ENCODE measurements around the gene SULT2A1.

The SULT2A1 gene

GRCh38 chr19:47891622-47891922 lies 5.5 kb upstream of the SULT2A1 start:
- WGBS, result 26% methylated on average over 1 of the region's 2 CpGs

DNA sequence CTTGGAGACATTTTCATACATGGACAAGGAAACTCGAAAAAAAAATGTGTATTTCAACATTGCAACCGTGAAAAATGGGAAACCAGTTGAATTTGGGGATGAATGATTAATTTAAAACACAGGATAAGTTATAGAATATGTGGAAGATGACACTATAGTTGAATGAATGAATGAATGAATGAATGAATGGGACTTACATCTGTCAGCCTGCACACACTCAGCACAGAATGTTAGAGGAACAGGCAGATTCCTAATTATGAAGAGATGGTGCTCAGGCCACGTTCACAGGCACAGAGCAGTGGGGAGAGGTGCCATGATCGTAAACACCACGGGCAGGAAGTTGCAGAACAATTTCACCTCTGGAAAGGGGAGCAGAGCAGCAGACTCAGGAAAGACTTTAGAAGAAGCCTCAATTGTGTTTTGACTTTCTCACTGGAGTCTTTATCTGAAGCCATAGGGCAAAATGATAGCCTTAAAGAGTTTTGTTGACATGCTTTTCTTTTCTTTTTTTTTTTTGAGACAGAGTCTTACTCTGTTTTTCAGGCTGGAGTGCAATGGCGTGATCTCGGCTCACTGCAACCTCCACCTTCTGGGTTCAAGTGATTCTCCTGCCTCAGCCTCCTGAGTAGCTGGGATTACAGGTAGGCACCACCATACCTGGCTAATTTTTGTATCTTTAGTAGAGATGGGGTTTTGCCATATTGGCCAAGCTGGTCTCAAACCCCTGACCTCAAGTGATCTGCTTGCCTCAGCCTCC lies 4.9 kb upstream of the SULT2A1 start:
- Histone ChIP-seq H3K23ac (ENCODE audit: low read length in 2 of 2) (no peak overlapping the region), H3K27me3 (ENCODE audit: control insufficient read depth in 1 of 2, insufficient read depth in 1 of 2, low read length in 2 of 2) (peaks cover 2 to 7% of the 10 kb centered on the region in 2 experiments), H3K4ac (ENCODE audit: low read depth in 1 of 2, low read length in 2 of 2) (peak overlapping the region in 1 of 2 experiments; percentile 28), H3K4me3 (ENCODE audit: insufficient read depth in 1 of 2, low read depth in 1 of 2, low read length in 2 of 2) (no peak overlapping the region), H3K79me1 (replicated peaks; ENCODE audit: low read length, poor library complexity, severe bottlenecking) (no peaks in the 10 kb centered on the region), H2AFZ (ENCODE audit: low read depth, low read length) (no peak overlapping the region), H2BK5ac (ENCODE audit: low read depth, low read length, poor library complexity, severe bottlenecking) (no peak overlapping the region), H3K27ac (ENCODE audit: low read length, poor library complexity, severe bottlenecking) (no peak overlapping the region), H3K4me2 (ENCODE audit: low read length, poor library complexity, severe bottlenecking) (no peak overlapping the region), H3K18ac (ENCODE audit: low read depth in 1 of 2, low read length in 2 of 2) (no peak overlapping the region), H3K36me3 (ENCODE audit: control insufficient read depth in 1 of 2, insufficient read depth in 2 of 2, low read depth in 1 of 2, low read length in 2 of 2) (no peaks in the 10 kb centered on the region), H2BK15ac (ENCODE audit: low read depth, poor library complexity, severe bottlenecking) (no peak overlapping the region), H3K14ac (ENCODE audit: low read length in 2 of 2) (no peak overlapping the region), H4K8ac (ENCODE audit: low read length) (no peak overlapping the region), H3K4me1 (ENCODE audit: control insufficient read depth, insufficient read depth, low read depth, low read length) (no peaks in the 10 kb centered on the region), H2AK5ac (ENCODE audit: low read length, severe bottlenecking) (no peak overlapping the region), H3K9me3 (ENCODE audit: control insufficient read depth, low read length) (peaks cover 9% of the 10 kb centered on the region), H3K9ac (ENCODE audit: low read length) (no peak overlapping the region), H4K91ac (ENCODE audit: low read length) (no peak overlapping the region), H2BK12ac (ENCODE audit: low read length in 2 of 2) (no peak overlapping the region), H2BK120ac (ENCODE audit: low read depth, low read length) (no peak overlapping the region)
- DNase-seq, result no peak
- WGBS, result 59% methylated on average over 7 of the region's 7 CpGs

More at GRCh38 chr19:47891622-47891922, 5.5 kb upstream of the SULT2A1 start:
- Histone ChIP-seq H2BK12ac (ENCODE audit: low read length in 2 of 2) (no peak overlapping the region), H3K23ac (ENCODE audit: low read length in 2 of 2) (no peak overlapping the region), H3K9me3 (ENCODE audit: control insufficient read depth, low read length) (peaks cover 13% of the 10 kb centered on the region), H3K4me3 (ENCODE audit: insufficient read depth in 1 of 2, low read depth in 1 of 2, low read length in 2 of 2) (no peak overlapping the region), H2BK5ac (ENCODE audit: low read depth, low read length, poor library complexity, severe bottlenecking) (no peak overlapping the region), H3K4me1 (ENCODE audit: control insufficient read depth, insufficient read depth, low read depth, low read length) (no peaks in the 10 kb centered on the region), H3K14ac (ENCODE audit: low read length in 2 of 2) (no peak overlapping the region), H3K27ac (ENCODE audit: low read length, poor library complexity, severe bottlenecking) (no peak overlapping the region), H2BK15ac (ENCODE audit: low read depth, poor library complexity, severe bottlenecking) (no peak overlapping the region), H2AFZ (ENCODE audit: low read depth, low read length) (no peak overlapping the region), H3K36me3 (ENCODE audit: control insufficient read depth in 1 of 2, insufficient read depth in 2 of 2, low read depth in 1 of 2, low read length in 2 of 2) (no peaks in the 10 kb centered on the region), H2AK5ac (ENCODE audit: low read length, severe bottlenecking) (no peak overlapping the region), H3K9ac (ENCODE audit: low read length) (no peak overlapping the region), H3K4me2 (ENCODE audit: low read length, poor library complexity, severe bottlenecking) (no peak overlapping the region), H3K27me3 (ENCODE audit: control insufficient read depth in 1 of 2, insufficient read depth in 1 of 2, low read length in 2 of 2) (peaks cover 0 to 1% of the 10 kb centered on the region in 2 experiments), H3K79me1 (replicated peaks; ENCODE audit: low read length, poor library complexity, severe bottlenecking) (no peaks in the 10 kb centered on the region), H3K18ac (ENCODE audit: low read depth in 1 of 2, low read length in 2 of 2) (no peak overlapping the region), H4K8ac (ENCODE audit: low read length) (peak overlapping the region; percentile 30), H3K4ac (ENCODE audit: low read depth in 1 of 2, low read length in 2 of 2) (no peak overlapping the region), H4K91ac (ENCODE audit: low read length) (no peak overlapping the region), H2BK120ac (ENCODE audit: low read depth, low read length) (no peak overlapping the region)
- DNase-seq, result no peak

- no peaks in the 10 kb centered on the region for H3K36me3 ChIP-seq (ENCODE audit: control insufficient read depth in 1 of 2, insufficient read depth in 2 of 2, low read depth in 1 of 2, low read length in 2 of 2)
- no peak overlapping the region for H3K4ac ChIP-seq (ENCODE audit: low read depth in 1 of 2, low read length in 2 of 2)
- H3K79me1 ChIP-seq (replicated peaks; ENCODE audit: low read length, poor library complexity, severe bottlenecking), result no peaks in the 10 kb centered on the region
- no peak overlapping the region for H4K91ac ChIP-seq (ENCODE audit: low read length)
- no peak overlapping the region for H2AK5ac ChIP-seq (ENCODE audit: low read length, severe bottlenecking)
- no peak overlapping the region for H2BK12ac ChIP-seq (ENCODE audit: low read length in 2 of 2)
- no peak overlapping the region for H4K8ac ChIP-seq (ENCODE audit: low read length)
- H2AFZ ChIP-seq (ENCODE audit: low read depth, low read length), result no peak overlapping the region
- H2BK15ac ChIP-seq (ENCODE audit: low read depth, poor library complexity, severe bottlenecking), result no peak overlapping the region
- H3K4me1 ChIP-seq (ENCODE audit: control insufficient read depth, insufficient read depth, low read depth, low read length), result no peaks in the 10 kb centered on the region
- DNase-seq, result no peak
- no peak overlapping the region for H2BK120ac ChIP-seq (ENCODE audit: low read depth, low read length)
- no peak overlapping the region for H3K27ac ChIP-seq (ENCODE audit: low read length, poor library complexity, severe bottlenecking)
- H3K9me3 ChIP-seq (ENCODE audit: control insufficient read depth, low read length), result no peaks in the 10 kb centered on the region
- 79% methylated on average over 3 of the region's 5 CpGs for WGBS
- no peak overlapping the region for H3K4me2 ChIP-seq (ENCODE audit: low read length, poor library complexity, severe bottlenecking)
- peaks cover 8 to 25% of the 10 kb centered on the region in 2 experiments for H3K27me3 ChIP-seq (ENCODE audit: control insufficient read depth in 1 of 2, insufficient read depth in 1 of 2, low read length in 2 of 2)
- no peak overlapping the region for H3K4me3 ChIP-seq (ENCODE audit: insufficient read depth in 1 of 2, low read depth in 1 of 2, low read length in 2 of 2)
- no peak overlapping the region for H3K18ac ChIP-seq (ENCODE audit: low read depth in 1 of 2, low read length in 2 of 2)
- no peak overlapping the region for H3K9ac ChIP-seq (ENCODE audit: low read length)
- no peak overlapping the region for H3K14ac ChIP-seq (ENCODE audit: low read length in 2 of 2)
- no peak overlapping the region for H2BK5ac ChIP-seq (ENCODE audit: low read depth, low read length, poor library complexity, severe bottlenecking)
- no peak overlapping the region for H3K23ac ChIP-seq (ENCODE audit: low read length in 2 of 2)
Observed at GRCh38 chr19:47885067-47885463, 1.1 kb downstream of the SULT2A1 start.

GRCh38 chr19:47882890-47883289 lies 3.2 kb downstream of the SULT2A1 start:
- Histone ChIP-seq H3K23ac (ENCODE audit: low read length in 2 of 2) (no peak overlapping the region), H2BK5ac (ENCODE audit: low read depth, low read length, poor library complexity, severe bottlenecking) (no peak overlapping the region), H3K4me3 (ENCODE audit: insufficient read depth in 1 of 2, low read depth in 1 of 2, low read length in 2 of 2) (no peak overlapping the region), H3K14ac (ENCODE audit: low read length in 2 of 2) (no peak overlapping the region), H3K9ac (ENCODE audit: low read length) (no peak overlapping the region), H4K8ac (ENCODE audit: low read length) (no peak overlapping the region), H3K18ac (ENCODE audit: low read depth in 1 of 2, low read length in 2 of 2) (no peak overlapping the region), H3K4me1 (ENCODE audit: control insufficient read depth, insufficient read depth, low read depth, low read length) (peaks cover 1% of the 10 kb centered on the region), H3K9me3 (ENCODE audit: control insufficient read depth, low read length) (no peaks in the 10 kb centered on the region), H2AFZ (ENCODE audit: low read depth, low read length) (no peak overlapping the region), H2BK15ac (ENCODE audit: low read depth, poor library complexity, severe bottlenecking) (no peak overlapping the region), H4K91ac (ENCODE audit: low read length) (no peak overlapping the region), H2BK120ac (ENCODE audit: low read depth, low read length) (no peak overlapping the region), H3K27me3 (ENCODE audit: control insufficient read depth in 1 of 2, insufficient read depth in 1 of 2, low read length in 2 of 2) (peaks cover 8 to 30% of the 10 kb centered on the region in 2 experiments), H3K27ac (ENCODE audit: low read length, poor library complexity, severe bottlenecking) (no peak overlapping the region), H2BK12ac (ENCODE audit: low read length in 2 of 2) (no peak overlapping the region), H3K79me1 (replicated peaks; ENCODE audit: low read length, poor library complexity, severe bottlenecking) (no peaks in the 10 kb centered on the region), H3K4ac (ENCODE audit: low read depth in 1 of 2, low read length in 2 of 2) (no peak overlapping the region), H3K4me2 (ENCODE audit: low read length, poor library complexity, severe bottlenecking) (no peak overlapping the region), H2AK5ac (ENCODE audit: low read length, severe bottlenecking) (no peak overlapping the region), H3K36me3 (ENCODE audit: control insufficient read depth in 1 of 2, insufficient read depth in 2 of 2, low read depth in 1 of 2, low read length in 2 of 2) (no peaks in the 10 kb centered on the region)
- 72% methylated on average over 2 of the region's 3 CpGs for WGBS
- no peak for DNase-seq
